Measurements from ENCODE around the gene STX8.
"Not testable (repeated sequence)": the region's sequence is repeated elsewhere in the genome, so short reads cannot be mapped to it uniquely, and the experiment has no call there.

STX8 gene

GRCh38 chr17:9571201-9571600 lies 4.4 kb downstream of the STX8 start:
- Mint-ChIP-seq H3K9me3 (no peaks in the 10 kb centered on the region), H3K36me3 (ENCODE audit: low read depth) (peaks cover 50% of the 10 kb centered on the region), H3K27ac (no peak overlapping the region), H3K27me3 (no peaks in the 10 kb centered on the region), H3K4me1 (ENCODE audit: low read depth) (peaks cover 17% of the 10 kb centered on the region), H3K4me3 (no peak overlapping the region)
- intact Hi-C loops (cut with micrococcal nuclease): no loop called here

- H3K27me3 Mint-ChIP-seq: no peaks in the 10 kb centered on the region
- H3K36me3 Mint-ChIP-seq (ENCODE audit: low read depth): peaks cover 64% of the 10 kb centered on the region
- no peaks in the 10 kb centered on the region for H3K9me3 Mint-ChIP-seq
- intact Hi-C loops (cut with micrococcal nuclease): no loop called here
- no peak overlapping the region for H3K27ac Mint-ChIP-seq
- no peak overlapping the region for H3K4me3 Mint-ChIP-seq
- peaks cover 25% of the 10 kb centered on the region for H3K4me1 Mint-ChIP-seq (ENCODE audit: low read depth)
These were observed 6.5 kb downstream of the STX8 start for GRCh38 chr17:9568957-9569588.

GRCh38 chr17:9568004-9568403 lies 7.6 kb downstream of the STX8 start:
- no peak overlapping the region for H3K4me3 Mint-ChIP-seq
- peaks cover 18% of the 10 kb centered on the region for H3K4me1 Mint-ChIP-seq (ENCODE audit: low read depth)
- no peaks in the 10 kb centered on the region for H3K9me3 Mint-ChIP-seq
- peaks cover 75% of the 10 kb centered on the region for H3K36me3 Mint-ChIP-seq (ENCODE audit: low read depth)
- no peak overlapping the region for H3K27ac Mint-ChIP-seq
- no peaks in the 10 kb centered on the region for H3K27me3 Mint-ChIP-seq
- intact Hi-C loops (cut with micrococcal nuclease): no loop called here

- H3K27ac Mint-ChIP-seq; H3K4me3 Mint-ChIP-seq; H3K9me3 Mint-ChIP-seq; H3K27me3 Mint-ChIP-seq; intact Hi-C loops (cut with micrococcal nuclease): not testable (repeated sequence)
- peaks cover 84% of the 10 kb centered on the region for H3K36me3 Mint-ChIP-seq (ENCODE audit: low read depth)
- H3K4me1 Mint-ChIP-seq (ENCODE audit: low read depth): peaks cover 17% of the 10 kb centered on the region
These were observed 8.9 kb downstream of the STX8 start for GRCh38 chr17:9566739-9567138.

GRCh38 chr17:9566067-9566466 lies 9.6 kb downstream of the STX8 start:
- peaks cover 17% of the 10 kb centered on the region for H3K4me1 Mint-ChIP-seq (ENCODE audit: low read depth)
- H3K36me3 Mint-ChIP-seq (ENCODE audit: low read depth): peaks cover 82% of the 10 kb centered on the region
- intact Hi-C loops (cut with micrococcal nuclease): no loop called here
- no peak overlapping the region for H3K4me3 Mint-ChIP-seq
- no peak overlapping the region for H3K27ac Mint-ChIP-seq
- no peaks in the 10 kb centered on the region for H3K27me3 Mint-ChIP-seq
- no peaks in the 10 kb centered on the region for H3K9me3 Mint-ChIP-seq

- intact Hi-C loops (cut with micrococcal nuclease): no loop called here
- H3K4me1 Mint-ChIP-seq (ENCODE audit: low read depth): peaks cover 17% of the 10 kb centered on the region
- H3K36me3 Mint-ChIP-seq (ENCODE audit: low read depth): peaks cover 70% of the 10 kb centered on the region
- H3K4me3 Mint-ChIP-seq: no peak overlapping the region
- H3K27me3 Mint-ChIP-seq: no peaks in the 10 kb centered on the region
- H3K9me3 Mint-ChIP-seq: no peaks in the 10 kb centered on the region
- H3K27ac Mint-ChIP-seq: no peak overlapping the region
These were observed 11.5 kb downstream of the STX8 start for GRCh38 chr17:9564104-9564503.

- H3K27me3 Mint-ChIP-seq: no peaks in the 10 kb centered on the region
- H3K27ac Mint-ChIP-seq: no peak overlapping the region
- no peak overlapping the region for H3K4me3 Mint-ChIP-seq
- intact Hi-C loops (cut with micrococcal nuclease): no loop called here
- H3K36me3 Mint-ChIP-seq (ENCODE audit: low read depth): peaks cover 50% of the 10 kb centered on the region
- H3K9me3 Mint-ChIP-seq: no peaks in the 10 kb centered on the region
- no peaks in the 10 kb centered on the region for H3K4me1 Mint-ChIP-seq (ENCODE audit: low read depth)
These were observed 17.8 kb downstream of the STX8 start for GRCh38 chr17:9557857-9558256.

- Mint-ChIP-seq H3K27ac (no peak overlapping the region), H3K9me3 (no peaks in the 10 kb centered on the region), H3K4me1 (ENCODE audit: low read depth) (no peaks in the 10 kb centered on the region), H3K36me3 (ENCODE audit: low read depth) (peaks cover 45% of the 10 kb centered on the region), H3K4me3 (no peak overlapping the region), H3K27me3 (no peaks in the 10 kb centered on the region)
- intact Hi-C loops (cut with micrococcal nuclease): no loop called here
These were observed 18.4 kb downstream of the STX8 start for GRCh38 chr17:9557161-9557755.

- intact Hi-C loops (cut with micrococcal nuclease); H3K4me1 Mint-ChIP-seq (ENCODE audit: low read depth); H3K9me3 Mint-ChIP-seq: not testable (repeated sequence)
These were observed 20.9 kb downstream of the STX8 start for GRCh38 chr17:9554715-9555114.

GRCh38 chr17:9553596-9553995 lies 22.0 kb downstream of the STX8 start:
- intact Hi-C loops (cut with micrococcal nuclease): no loop called here
- H3K4me1 Mint-ChIP-seq (ENCODE audit: low read depth): no peaks in the 10 kb centered on the region
- no peaks in the 10 kb centered on the region for H3K9me3 Mint-ChIP-seq
- peaks cover 50% of the 10 kb centered on the region for H3K36me3 Mint-ChIP-seq (ENCODE audit: low read depth)
- no peak overlapping the region for H3K4me3 Mint-ChIP-seq
- no peaks in the 10 kb centered on the region for H3K27me3 Mint-ChIP-seq
- no peak overlapping the region for H3K27ac Mint-ChIP-seq

More at GRCh38 chr17:9554715-9555114, 20.9 kb downstream of the STX8 start:
- not testable (repeated sequence) for H3K4me3 Mint-ChIP-seq, H3K27me3 Mint-ChIP-seq, H3K27ac Mint-ChIP-seq
- peaks cover 50% of the 10 kb centered on the region for H3K36me3 Mint-ChIP-seq (ENCODE audit: low read depth)

GRCh38 chr17:9553181-9553580 lies 22.4 kb downstream of the STX8 start:
- Mint-ChIP-seq H3K36me3 (ENCODE audit: low read depth) (peaks cover 47% of the 10 kb centered on the region), H3K4me3 (no peak overlapping the region), H3K9me3 (no peaks in the 10 kb centered on the region), H3K4me1 (ENCODE audit: low read depth) (no peaks in the 10 kb centered on the region), H3K27me3 (no peaks in the 10 kb centered on the region), H3K27ac (no peak overlapping the region)
- intact Hi-C loops (cut with micrococcal nuclease): no loop called here

- H3K27ac Mint-ChIP-seq: no peak overlapping the region
- intact Hi-C loops (cut with micrococcal nuclease): no loop called here
- H3K36me3 Mint-ChIP-seq (ENCODE audit: low read depth): peaks cover 38% of the 10 kb centered on the region
- no peaks in the 10 kb centered on the region for H3K4me1 Mint-ChIP-seq (ENCODE audit: low read depth)
- no peaks in the 10 kb centered on the region for H3K9me3 Mint-ChIP-seq
- H3K4me3 Mint-ChIP-seq: no peak overlapping the region
- no peaks in the 10 kb centered on the region for H3K27me3 Mint-ChIP-seq
These were observed 26.4 kb downstream of the STX8 start for GRCh38 chr17:9549215-9549614.

- intact Hi-C loops (cut with micrococcal nuclease): no loop called here
- Mint-ChIP-seq H3K27me3 (no peaks in the 10 kb centered on the region), H3K27ac (no peak overlapping the region), H3K9me3 (no peaks in the 10 kb centered on the region), H3K4me3 (no peak overlapping the region), H3K4me1 (ENCODE audit: low read depth) (no peaks in the 10 kb centered on the region), H3K36me3 (ENCODE audit: low read depth) (peaks cover 60% of the 10 kb centered on the region)
These were observed 31.4 kb downstream of the STX8 start for GRCh38 chr17:9544221-9544620.

GRCh38 chr17:9541718-9542117 lies 33.9 kb downstream of the STX8 start:
- H3K27ac Mint-ChIP-seq: no peak overlapping the region
- no peaks in the 10 kb centered on the region for H3K4me1 Mint-ChIP-seq (ENCODE audit: low read depth)
- H3K36me3 Mint-ChIP-seq (ENCODE audit: low read depth): peaks cover 67% of the 10 kb centered on the region
- H3K9me3 Mint-ChIP-seq: no peaks in the 10 kb centered on the region
- intact Hi-C loops (cut with micrococcal nuclease): no loop called here
- no peaks in the 10 kb centered on the region for H3K27me3 Mint-ChIP-seq
- no peak overlapping the region for H3K4me3 Mint-ChIP-seq

GRCh38 chr17:9538626-9539025 lies 37.0 kb downstream of the STX8 start:
- intact Hi-C loops (cut with micrococcal nuclease): no loop called here
- H3K36me3 Mint-ChIP-seq (ENCODE audit: low read depth): peaks cover 50% of the 10 kb centered on the region
- no peak overlapping the region for H3K4me3 Mint-ChIP-seq
- no peaks in the 10 kb centered on the region for H3K27me3 Mint-ChIP-seq
- H3K27ac Mint-ChIP-seq: no peak overlapping the region
- H3K4me1 Mint-ChIP-seq (ENCODE audit: low read depth): peaks cover 3% of the 10 kb centered on the region
- H3K9me3 Mint-ChIP-seq: no peaks in the 10 kb centered on the region

Data from dendritic cell treated with granulocyte-macrophage colony-stimulating factor and Interleukin-4, amounts not matched to agents 40 ng/mL and 50 ng/mL, for 4 days (primary cell).